Cerebellar nuclear complex (tissue), 1 donor: ENCODE data around the gene GPR27.

Source experiments
- DNase-seq, 2 experiments: peaks; one replicate each; lab custom pipeline; 2025; lab: John Stamatoyannopoulos, UW

Gene GPR27

GRCh38 chr3:71753701-71754609, at the start of gene GPR27:
Gene GPR27, plus strand, starts transcription at chr3:71753855. Its CDS starts 195 bp downstream, at chr3:71754050.
- no peak for DNase-seq

- no peak for DNase-seq
These were observed 48.7 kb upstream of the GPR27 start for GRCh38 chr3:71704915-71705314.

- DNase-seq, result no peak
These were observed 48.0 kb upstream of the GPR27 start for GRCh38 chr3:71705681-71706080.

GRCh38 chr3:71707595-71707994, 46.1 kb upstream of the GPR27 start:
- DNase-seq, result no peak

GRCh38 chr3:71708476-71709105, 45.1 kb upstream of the GPR27 start:
- no peak for DNase-seq

- no peak for DNase-seq
These were observed 43.6 kb upstream of the GPR27 start for GRCh38 chr3:71709908-71710511.

GRCh38 chr3:71710906-71711494, 42.7 kb upstream of the GPR27 start:
- no peak for DNase-seq

- DNase-seq, result no peak
These were observed 40.6 kb upstream of the GPR27 start for GRCh38 chr3:71713041-71713440.

- DNase-seq, result no peak
These were observed 39.1 kb upstream of the GPR27 start for GRCh38 chr3:71714595-71714994.

GRCh38 chr3:71718072-71718471, 35.6 kb upstream of the GPR27 start:
- DNase-seq, result no peak

GRCh38 chr3:71721002-71721401, 32.7 kb upstream of the GPR27 start:
- DNase-seq, result no peak

GRCh38 chr3:71721651-71722157, 32.0 kb upstream of the GPR27 start:
- no peak for DNase-seq

- no peak for DNase-seq
These were observed 31.0 kb upstream of the GPR27 start for GRCh38 chr3:71722693-71723092.

- no peak for DNase-seq
These were observed 30.0 kb upstream of the GPR27 start for GRCh38 chr3:71723452-71724170.

- no peak for DNase-seq
These were observed 29.5 kb upstream of the GPR27 start for GRCh38 chr3:71724171-71724453.

- DNase-seq, result no peak
These were observed 28.9 kb upstream of the GPR27 start for GRCh38 chr3:71724584-71725270.

- no peak for DNase-seq
These were observed 28.2 kb upstream of the GPR27 start, which contains the start of gene EIF4E3 for GRCh38 chr3:71725271-71725991. Gene EIF4E3, minus strand, starts transcription at chr3:71725402. Its CDS starts 35 bp downstream, at chr3:71725367.

GRCh38 chr3:71726146-71726545, 27.5 kb upstream of the GPR27 start:
- no peak for DNase-seq

GRCh38 chr3:71728632-71729342, 24.9 kb upstream of the GPR27 start:
- peak in 1 of 2 experiments; percentile 7 for DNase-seq

GRCh38 chr3:71732637-71733036, 21.0 kb upstream of the GPR27 start:
- DNase-seq, result no peak
